Hypothalamus (tissue), 51 donors: ENCODE data around the gene RNF217.
"Not testable (repeated sequence)": the region's sequence is repeated elsewhere in the genome, so short reads cannot be mapped to it uniquely, and the experiment has no call there.

Experiments
- DNase-seq, 51 donors: peaks; one replicate each; lab custom pipeline; 2025; lab: John Stamatoyannopoulos, UW

The RNF217 gene

GRCh38 chr6:125120054-125120590, 157.9 kb downstream of the RNF217 start:
- no peak for DNase-seq

- no peak for DNase-seq
These were observed 159.7 kb downstream of the RNF217 start for GRCh38 chr6:125121894-125122293.

GRCh38 chr6:125123051-125123450, 160.8 kb downstream of the RNF217 start:
- no peak for DNase-seq

- DNase-seq, result no peak
These were observed 161.3 kb downstream of the RNF217 start for GRCh38 chr6:125123468-125124048.

GRCh38 chr6:125124049-125124669, 161.9 kb downstream of the RNF217 start:
- DNase-seq, result peak in 3 of 51 donors; percentile 5 to 24 (median 5)

- DNase-seq, result not testable (repeated sequence)
These were observed 163.6 kb downstream of the RNF217 start for GRCh38 chr6:125125856-125126255.

- DNase-seq, result no peak
These were observed 167.1 kb downstream of the RNF217 start for GRCh38 chr6:125129354-125129753.

- no peak for DNase-seq
These were observed 169.8 kb downstream of the RNF217 start for GRCh38 chr6:125132058-125132457.

GRCh38 chr6:125136378-125136777, 174.1 kb downstream of the RNF217 start:
- DNase-seq, result no peak

GRCh38 chr6:125138083-125138482, 175.8 kb downstream of the RNF217 start:
- DNase-seq, result no peak

- DNase-seq, result no peak
These were observed 178.6 kb downstream of the RNF217 start for GRCh38 chr6:125140808-125141207.
